Endothelial cell of umbilical vein (primary cell): ENCODE measurements around the gene CDKN1A. TPM values are rescaled to one million over a fixed set of nuclear protein-coding genes. Genes with fewer than 3 reads are reported as not detected.

Experiments used
- BruUV-seq: library from RNA; stranded (reverse); fragments of 400-500 nt; replicated peaks from 2 replicates; lab custom pipeline; 2021; lab: Mats Ljungman, UMichigan
- CTCF ChIA-PET: fragments of 300-600, 350-600 bp; sonication (Branson Sonifier 250); formaldehyde crosslinking; loops from one replicate; lab custom pipeline; 2021; ENCODE audit warnings: antibody characterized with exemption, inconsistent platforms; lab: Charles Lee
- POLR2A ChIA-PET: fragments of 300-600, 350-600 bp; sonication (Branson Sonifier 250); formaldehyde crosslinking; loops from one replicate; lab custom pipeline; 2021; ENCODE audit warnings: antibody characterized with exemption, inconsistent platforms; lab: Charles Lee
- DNase-seq: peaks from one replicate; pipeline ENCODE4 v3.0.0-alpha.2; 2011; ENCODE audit warnings: low read depth, low spot score
- FAIRE-seq: peaks from 2 replicates; lab custom pipeline; 2011; peaks lifted over from hg19 to GRCh38; lab: Jason Lieb, UNC
- H2AFZ ChIP-seq: 2 replicates; pipeline ENCODE4 v1.6.0; 2012; ENCODE audit warnings: low read depth, low read length, control low read depth, inconsistent platforms
- H3K27ac ChIP-seq: 2 replicates; pipeline ENCODE4 v1.5.1; 2011; ENCODE audit warnings: low read depth, mild to moderate bottlenecking, control low read depth, low read length, moderate library complexity; ENCODE audit not compliant: insufficient read depth
- H3K27me3 ChIP-seq, 2 experiments: 2 replicates each; pipeline versions ENCODE4 v1.6.0 to v1.6.1; 2011; ENCODE audit warnings: low read length in 2 of 2, mixed read lengths in 1 of 2; ENCODE audit not compliant: control insufficient read depth in 2 of 2, insufficient read depth in 2 of 2
- H3K36me3 ChIP-seq, 2 experiments: 2 replicates in 1 of 2; 3 replicates in 1 of 2; pipeline ENCODE4 v1.5.1; 2011; ENCODE audit warnings: low read length in 2 of 2, mild to moderate bottlenecking in 1 of 2, moderate library complexity in 1 of 2; ENCODE audit not compliant: control insufficient read depth in 2 of 2, insufficient read depth in 2 of 2; ENCODE audit errors: extremely low read depth in 1 of 2
- H3K4me1 ChIP-seq: 3 replicates; pipeline ENCODE4 v1.5.1; 2011; ENCODE audit warnings: mild to moderate bottlenecking, low read length; ENCODE audit not compliant: control insufficient read depth, insufficient read depth; ENCODE audit errors: extremely low read depth
- H3K4me2 ChIP-seq: 2 replicates; pipeline ENCODE4 v1.6.1; 2011; ENCODE audit warnings: low read length, control low read depth, mixed read lengths; ENCODE audit not compliant: insufficient read depth
- H3K4me3 ChIP-seq, 3 experiments: fragments of 200-600 bp in 1 of 3; sonication (generic), shearing (Covaris generic) in 1 of 3; replicated peaks in 1 of 3; 2 replicates each; pipeline ENCODE4 v1.5.1; 2011 to 2016; ENCODE audit warnings: control low read depth in 3 of 3, low read length in 3 of 3, mild to moderate bottlenecking in 2 of 3, inconsistent platforms in 1 of 3, low read depth in 1 of 3, moderate library complexity in 1 of 3; ENCODE audit not compliant: insufficient read depth in 1 of 3
- H3K79me2 ChIP-seq: 2 replicates; pipeline ENCODE4 v1.6.0; 2012; ENCODE audit warnings: low read length, inconsistent platforms; ENCODE audit not compliant: control insufficient read depth, insufficient read depth
- H3K9ac ChIP-seq: replicated peaks from 2 replicates; pipeline ENCODE3; 2011; ENCODE audit warnings: low read length, control low read depth; ENCODE audit not compliant: insufficient read depth; ENCODE audit errors: extremely low read depth
- H3K9me1 ChIP-seq: replicated peaks from 3 replicates; pipeline ENCODE4 v1.6.0; 2011; ENCODE audit warnings: mild to moderate bottlenecking, low read length; ENCODE audit not compliant: control insufficient read depth, insufficient read depth; ENCODE audit errors: extremely low read depth
- H3K9me3 ChIP-seq: replicated peaks from 2 replicates; pipeline ENCODE4 v1.5.1; 2012; ENCODE audit warnings: low read length, inconsistent platforms; ENCODE audit not compliant: control insufficient read depth, insufficient read depth
- H4K20me1 ChIP-seq: replicated peaks from 2 replicates; pipeline ENCODE3; 2011; ENCODE audit warnings: mild to moderate bottlenecking, low read length; ENCODE audit not compliant: control insufficient read depth, insufficient read depth; ENCODE audit errors: extremely low read depth
- CTCF ChIP-seq, 2 donors: IDR thresholded peaks; 1 replicate in 1 of 2; 2 replicates in 1 of 2; pipeline ENCODE4 v1.5.1; 2011; ENCODE audit warnings: low read length in 2 of 2, mild to moderate bottlenecking in 2 of 2, moderate library complexity in 2 of 2, control low read depth in 1 of 2, inconsistent platforms in 1 of 2, low read depth in 1 of 2; ENCODE audit not compliant: insufficient read depth in 1 of 2; ENCODE audit errors: extremely low read depth in 1 of 2
- EZH2 ChIP-seq: IDR thresholded peaks from 2 replicates; pipeline ENCODE4 v1.6.1; 2012; ENCODE audit warnings: borderline replicate concordance, low read depth, mild to moderate bottlenecking, moderate library complexity, low read length, inconsistent platforms; ENCODE audit not compliant: severe bottlenecking
- FOS ChIP-seq: IDR thresholded peaks from 2 replicates; pipeline ENCODE4 v1.6.1; 2011; ENCODE audit warnings: mild to moderate bottlenecking, low read length, moderate library complexity, borderline replicate concordance; ENCODE audit not compliant: insufficient read depth
- JUN ChIP-seq: IDR thresholded peaks from 2 replicates; pipeline ENCODE4 v1.6.1; 2011; ENCODE audit warnings: borderline replicate concordance, low read depth; ENCODE audit not compliant: insufficient read length, insufficient read depth
- MAX ChIP-seq: IDR thresholded peaks from 2 replicates; pipeline ENCODE4 v1.6.1; 2011; ENCODE audit not compliant: insufficient read depth, insufficient read length
- POLR2A ChIP-seq: IDR thresholded peaks from 2 replicates; pipeline ENCODE4 v1.6.1; 2012; ENCODE audit warnings: low read depth, mild to moderate bottlenecking, control low read depth, low read length
- dilution Hi-C: fragments of 300-500 bp; cut with MboI; formaldehyde crosslinking; loops from one replicate; pipeline ENCODE4 v1.15.0; 2019; ENCODE audit warnings: low sequenced_read_pairs; ENCODE audit not compliant: extremely low pct_ligation_motif_present
- intact Hi-C: fragments of 100-400 bp; cut with micrococcal nuclease; formaldehyde crosslinking; loops from one replicate; pipeline ENCODE4 v1.10.0; 2022
- polyA plus RNA-seq, 4 experiments: library from polyadenylated mRNA; depleted of rRNA in 3 of 4; stranded (reverse) in 3 of 4; unstranded in 1 of 4; fragments of >200 nt; gene quantifications; 2 replicates each; pipeline versions ENCODE4 v1.2.1 to v1.2.3, GENCODE V29; 2011 to 2012; ENCODE audit warnings: missing spikeins in 1 of 4
- total RNA-seq: library from RNA; stranded (reverse); gene quantifications from 2 replicates; pipeline ENCODE4 v1.2.3, GENCODE V29; 2021

CDKN1A gene
- total and polyA plus RNA-seq, 2 donors (not counting 3 experiments of a cell fraction or from before 2014, with no cell fraction given), result 170 to 238 TPM

- Histone ChIP-seq H3K9me1 (no peaks in the 10 kb centered on the region), H3K27me3 (no peaks in the 10 kb centered on the region), H3K4me2 (no peak overlapping the region), H2AFZ (no peak overlapping the region), H3K9me3 (no peaks in the 10 kb centered on the region), H3K36me3 (no peaks in the 10 kb centered on the region), H3K4me1 (no peaks in the 10 kb centered on the region), H3K79me2 (no peaks in the 10 kb centered on the region), H4K20me1 (no peaks in the 10 kb centered on the region), H3K4me3 (no peak overlapping the region), H3K9ac (no peak overlapping the region), H3K27ac (no peak overlapping the region)
- intact Hi-C loops, result no loop called here
- CTCF ChIA-PET, result no interaction called here
- no peak for TF ChIP-seq EZH2
- TF ChIP-seq MAX, result no peak
- TF ChIP-seq POLR2A, result no peak
- no peak for TF ChIP-seq FOS
- no peak for TF ChIP-seq JUN
- TF ChIP-seq CTCF (IDR thresholded peaks at IDR 0.05; ENCODE audit: extremely low read depth in 1 of 2, insufficient read depth in 1 of 2, low read depth in 1 of 2, low read length in 2 of 2), result no peak
- POLR2A ChIA-PET, result no interaction called here
- dilution Hi-C loops, result no loop called here
- FAIRE-seq (no peak), DNase-seq (no peak)
- no TSS peak for BruUV-seq
Measured at GRCh38 chr6:36670271-36670670, 8.2 kb upstream of the CDKN1A start.
